Bone marrow (tissue), 2 donors: ENCODE data around the gene SLC38A10.
A peak's percentile ranks its signal among the peaks of the same experiment; 100 is the strongest.

ENCODE experiments used
- DNase-seq, 2 donors: peaks; one replicate each; lab custom pipeline; 2025; lab: John Stamatoyannopoulos, UW

SLC38A10 gene

DNA sequence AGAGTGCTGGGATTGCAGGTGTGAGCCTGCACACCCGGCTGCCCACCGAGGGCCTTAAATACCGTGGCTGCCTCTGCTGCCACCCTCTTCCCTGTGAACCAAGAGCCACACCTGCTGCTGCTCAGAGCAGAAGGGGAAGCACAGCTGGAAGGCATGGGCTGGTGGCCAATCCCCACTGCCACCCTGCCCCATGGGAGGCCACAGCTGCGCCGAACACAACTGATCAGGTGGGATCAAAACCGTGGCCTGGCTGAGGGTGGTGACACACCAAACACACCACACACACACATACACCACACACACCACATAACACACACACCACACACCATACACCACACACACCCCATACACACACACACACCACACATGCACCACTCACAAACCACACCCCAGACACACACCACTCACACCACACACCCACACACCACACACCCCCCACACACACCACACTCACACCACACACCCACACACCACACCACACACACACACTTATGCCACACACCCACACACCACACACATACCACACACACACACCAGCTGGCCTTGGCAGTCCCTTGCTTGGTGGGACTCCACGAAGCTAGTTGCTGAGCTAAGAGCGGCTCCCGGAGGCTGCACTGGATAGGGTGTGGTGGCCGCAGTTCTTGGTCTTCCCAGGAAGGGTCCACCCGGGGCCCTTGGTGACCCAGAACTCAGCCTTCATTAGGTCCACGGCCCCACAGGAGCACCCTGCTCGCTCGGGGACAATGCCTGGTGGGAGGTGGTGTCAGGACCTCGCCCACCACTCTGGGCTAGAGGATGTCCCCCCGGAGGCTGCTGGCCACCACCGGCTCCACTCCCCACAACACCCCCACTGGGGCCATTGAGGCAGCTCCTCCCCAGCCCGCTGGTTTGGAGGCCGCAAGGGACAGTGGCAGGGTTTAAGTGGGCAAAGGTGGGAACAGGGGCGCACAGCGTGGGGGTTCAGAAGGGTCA lies 87.2 kb downstream of the SLC38A10 start:
- no peak for DNase-seq

DNA sequence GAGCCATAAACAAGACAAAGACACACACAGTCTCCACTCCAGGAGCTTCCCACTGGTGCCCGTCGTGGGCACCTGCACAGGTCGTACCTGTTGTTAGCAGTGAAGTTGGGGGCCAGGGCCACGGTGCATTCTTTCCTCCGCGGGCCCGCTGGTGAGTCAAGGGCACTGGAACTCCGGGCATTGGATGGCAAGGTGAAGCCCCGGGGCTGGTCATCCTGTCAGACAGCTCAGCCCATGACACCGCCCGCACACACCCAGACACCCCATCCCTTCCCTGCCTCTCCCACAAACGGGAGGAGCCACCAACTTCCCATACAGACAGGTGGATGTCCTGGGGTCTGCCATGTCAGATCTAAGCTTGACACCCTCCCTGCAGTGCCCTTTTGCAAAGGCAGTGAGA lies 88.5 kb downstream of the SLC38A10 start:
- DNase-seq, result no peak

DNA sequence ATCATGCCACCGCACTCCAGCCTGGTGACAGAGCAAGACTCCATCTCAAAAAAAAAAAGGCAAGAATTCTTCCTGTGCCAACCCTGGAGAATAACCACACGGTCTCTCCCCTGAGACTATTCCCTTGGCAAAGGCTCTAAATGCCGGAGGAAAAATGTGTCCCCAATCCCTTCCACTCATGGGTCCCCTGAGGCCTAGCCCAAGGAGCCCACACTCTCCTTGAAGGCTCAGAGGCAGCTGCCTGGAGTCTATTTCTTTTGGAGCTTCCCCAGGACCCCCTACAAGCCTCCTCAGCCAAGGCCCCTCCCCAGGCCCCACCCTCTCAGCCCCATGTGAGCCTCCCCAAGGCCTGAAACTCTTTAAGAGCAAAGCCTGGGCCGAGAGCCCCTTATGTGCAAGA lies 88.9 kb downstream of the SLC38A10 start:
- no peak for DNase-seq

DNA sequence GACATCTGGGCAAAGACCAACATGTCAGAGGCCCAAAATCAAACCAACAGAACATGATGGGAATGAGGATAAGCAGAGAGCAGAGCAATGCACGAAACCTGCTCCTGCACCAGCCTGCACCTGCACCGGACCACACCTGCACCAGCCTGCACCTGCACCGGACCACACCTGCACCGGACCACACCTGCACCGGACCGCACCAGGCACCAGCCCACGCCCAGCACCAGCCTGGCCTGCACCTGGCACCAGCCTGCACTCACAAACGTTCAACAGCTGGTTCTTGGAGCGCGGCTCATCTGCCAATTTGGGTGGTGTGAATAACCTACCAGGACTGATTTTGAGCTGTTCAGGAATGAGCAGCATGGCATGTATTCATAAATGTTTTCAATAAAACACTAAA lies 90.5 kb downstream of the SLC38A10 start:
- DNase-seq, result no peak

DNA sequence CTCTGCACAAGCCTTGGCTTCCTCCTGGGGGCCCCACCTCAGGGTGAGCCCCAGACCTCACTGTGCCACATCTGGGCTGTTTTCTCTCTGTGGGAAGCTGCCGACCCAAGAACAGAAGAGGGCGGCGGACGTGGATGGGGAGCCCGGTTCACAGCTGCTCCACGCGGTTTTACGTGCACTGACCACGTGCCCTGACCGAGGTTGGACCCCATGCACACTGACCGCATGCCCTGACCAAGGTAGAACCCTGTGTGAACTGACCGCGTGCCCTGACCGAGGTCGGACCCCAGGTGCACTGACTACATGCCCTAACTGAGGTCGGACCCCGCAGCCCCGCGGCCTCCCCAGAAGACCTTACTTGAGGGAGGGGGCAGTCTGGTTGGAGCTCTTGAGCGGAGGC lies 92.0 kb downstream of the SLC38A10 start:
- no peak for DNase-seq

DNA sequence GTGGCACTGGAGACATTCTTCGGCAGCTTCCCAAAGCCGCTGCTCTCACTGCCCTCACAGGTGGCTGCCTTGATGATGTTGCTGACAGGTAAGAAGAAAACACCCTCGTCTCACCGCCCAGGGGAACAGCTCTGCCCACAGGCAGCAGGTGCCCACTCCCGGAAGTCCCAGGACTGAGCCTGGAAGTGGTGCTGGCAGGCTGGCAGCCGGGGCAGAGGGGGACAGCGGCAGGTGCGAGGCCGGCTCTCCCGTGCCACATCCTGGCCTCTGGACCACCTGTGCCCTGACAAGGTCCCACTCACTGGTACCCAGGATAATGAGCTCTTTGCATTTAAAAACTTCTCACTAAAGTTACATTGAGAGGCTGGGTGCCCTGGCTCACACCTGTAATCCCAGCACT lies 92.8 kb downstream of the SLC38A10 start:
- no peak for DNase-seq

DNA sequence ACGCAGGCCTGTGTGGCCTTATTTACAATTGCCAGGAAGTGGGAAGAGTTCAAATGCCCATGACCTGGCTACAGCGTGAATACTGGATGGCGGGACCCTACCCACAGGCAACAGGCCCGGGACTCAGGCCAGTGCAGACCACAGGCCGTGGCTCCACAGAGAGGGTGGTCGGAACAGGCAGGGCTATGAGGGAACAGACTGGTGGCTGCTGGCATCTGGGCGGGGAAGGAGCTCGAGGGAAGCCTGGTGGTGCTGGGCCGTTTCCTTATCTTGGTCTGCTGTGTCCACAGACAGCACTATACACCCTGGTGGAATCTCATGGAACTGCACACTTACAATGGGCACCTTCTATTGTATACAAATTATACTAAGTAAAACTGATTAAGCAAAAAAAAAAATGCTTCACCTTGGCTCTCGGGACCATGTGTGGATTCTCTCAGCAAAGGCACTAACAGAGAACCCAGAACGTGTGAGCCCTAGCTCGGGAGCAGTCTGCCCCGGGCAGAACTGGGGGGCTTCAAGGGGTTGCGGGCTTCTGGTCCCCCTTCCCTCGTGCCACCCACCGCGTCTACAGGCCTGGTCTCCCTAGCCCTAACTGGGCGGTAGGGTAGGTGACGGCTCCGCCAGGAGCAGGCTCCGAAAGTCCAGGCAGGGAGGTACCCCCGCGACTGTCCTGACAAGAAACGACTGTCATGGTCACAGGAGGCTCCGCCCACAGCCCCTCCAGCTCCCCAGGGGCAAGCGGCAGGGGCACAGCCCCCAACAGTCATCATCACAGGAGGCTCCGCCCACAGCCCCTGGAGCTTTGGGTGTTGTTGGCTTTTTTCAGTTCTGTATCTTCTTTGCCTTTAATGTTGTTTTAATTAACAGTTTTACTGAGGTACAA lies 94.2 kb downstream of the SLC38A10 start:
- peak; percentile 12 to 63 for DNase-seq

DNA sequence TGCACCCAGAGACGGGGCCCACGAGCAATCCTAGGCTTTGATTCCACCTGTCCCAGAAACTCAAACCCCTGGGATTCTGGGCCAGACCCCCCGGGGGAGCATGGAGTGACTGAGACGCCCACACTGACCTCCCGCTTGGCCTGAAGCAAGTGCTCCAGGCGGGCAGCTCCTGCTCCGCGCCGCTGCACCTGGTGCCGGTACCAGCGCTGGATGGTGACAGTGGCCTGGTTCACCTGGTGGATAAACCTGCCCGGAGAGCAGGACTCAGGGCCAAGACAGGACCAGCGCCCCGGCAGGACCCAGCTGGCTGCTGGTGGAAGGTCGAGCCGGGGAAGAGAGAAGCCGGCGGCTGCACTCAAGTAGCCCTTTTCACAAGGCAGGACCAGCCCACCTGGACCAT lies 94.9 kb downstream of the SLC38A10 start:
- DNase-seq, result no peak

DNA sequence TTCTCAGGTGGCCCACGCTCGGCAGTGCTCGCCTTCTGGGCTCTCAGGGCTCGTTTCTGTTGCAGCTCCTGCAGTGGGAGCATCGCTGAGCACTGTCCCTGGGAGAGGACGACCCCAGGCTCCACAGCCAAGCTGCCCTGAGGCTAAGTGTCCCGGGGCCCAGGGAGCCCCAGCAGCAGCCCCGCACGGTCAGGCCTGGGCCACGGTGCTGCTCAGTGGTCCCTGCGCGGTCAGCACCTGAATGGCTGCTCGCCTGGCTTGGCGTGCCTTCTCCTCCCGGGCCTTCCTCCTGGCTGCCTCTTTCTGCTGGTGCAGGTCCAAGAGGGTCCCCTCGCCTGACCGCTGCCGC lies 95.7 kb downstream of the SLC38A10 start:
- no peak for DNase-seq

DNA sequence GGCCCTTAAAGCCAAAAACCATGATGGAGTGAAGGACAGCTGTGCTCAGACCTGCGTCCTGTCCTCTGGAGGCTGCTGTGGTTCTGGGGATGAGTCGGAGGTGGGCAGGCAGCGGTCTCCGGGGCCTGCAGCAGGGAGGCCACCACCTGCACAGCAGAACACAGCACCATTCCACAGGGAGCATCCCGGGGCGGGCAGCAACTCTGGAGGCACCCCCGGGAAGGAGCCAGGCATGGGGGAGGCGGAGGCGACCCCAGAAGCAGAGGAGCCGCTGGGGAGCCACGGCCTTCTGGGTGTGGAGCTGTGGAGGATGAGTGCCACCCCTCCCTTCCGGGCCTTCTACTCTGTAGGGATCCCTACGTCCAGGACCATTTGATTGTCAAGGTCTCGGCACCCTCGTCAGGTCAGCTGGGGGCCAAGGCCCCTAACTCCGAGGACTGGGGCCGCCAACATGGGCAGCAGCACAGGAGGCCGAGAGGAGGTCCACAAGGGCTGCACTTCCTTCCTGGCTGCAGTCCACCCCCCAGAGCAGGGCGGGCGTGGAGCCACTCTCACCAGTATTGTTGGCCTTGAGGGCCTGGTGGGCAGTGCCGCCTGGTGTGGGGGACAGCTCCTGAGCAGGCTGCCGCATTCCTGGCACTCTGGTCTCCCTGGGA lies 96.2 kb downstream of the SLC38A10 start:
- DNase-seq, result no peak

DNA sequence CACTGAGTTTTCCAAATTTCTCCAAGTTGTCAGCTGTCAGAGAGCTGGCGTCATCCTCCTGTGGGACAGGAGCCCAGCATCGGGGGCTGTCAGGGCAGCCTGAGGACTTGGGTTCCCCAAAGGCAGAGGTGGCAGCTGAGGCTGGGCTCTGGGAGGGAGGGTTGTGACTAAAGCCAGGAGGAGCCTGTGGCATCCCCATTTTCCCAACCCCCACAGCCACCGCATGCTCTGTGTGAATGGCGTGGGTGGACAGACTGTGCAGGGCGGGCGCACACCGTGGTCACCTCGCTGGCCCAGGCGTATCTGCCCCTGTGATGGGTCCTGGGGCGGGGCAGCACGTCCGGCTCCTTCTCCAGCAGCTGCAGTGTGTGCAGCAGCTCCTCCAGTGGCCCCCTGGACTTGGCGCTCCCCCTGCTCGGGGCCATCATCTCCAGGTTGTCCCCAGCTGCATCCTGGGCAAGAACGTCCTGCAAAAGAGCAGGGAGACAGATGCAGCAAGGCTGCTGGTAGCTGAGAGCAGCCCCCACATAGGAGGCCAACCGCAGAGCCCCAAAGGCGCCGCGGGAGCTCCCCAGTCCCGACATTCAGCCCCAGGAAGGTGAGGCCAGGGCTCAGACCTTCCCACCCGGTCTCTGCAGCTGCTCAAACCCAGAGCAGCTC lies 97.1 kb downstream of the SLC38A10 start:
- no peak for DNase-seq

DNA sequence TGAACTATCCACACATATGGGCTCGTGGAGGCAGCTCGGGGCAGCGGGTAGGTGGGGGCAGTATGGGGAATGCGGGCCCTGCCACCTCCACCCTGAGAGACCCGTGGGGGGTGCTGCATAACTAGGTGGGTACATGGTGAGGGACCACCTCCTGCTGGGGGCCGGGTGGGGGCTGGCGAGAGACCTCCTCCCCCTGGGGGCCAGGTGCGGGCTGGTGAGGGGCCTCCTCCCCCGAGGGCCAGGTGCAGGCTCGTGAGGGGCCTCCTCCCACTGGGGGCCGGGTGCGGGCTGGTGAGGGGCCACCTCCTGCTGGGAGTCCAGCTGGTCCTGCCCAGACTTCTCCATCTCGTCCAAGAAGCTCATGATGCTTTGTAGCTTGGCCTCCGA lies 97.7 kb downstream of the SLC38A10 start:
- DNase-seq, result no peak

DNA sequence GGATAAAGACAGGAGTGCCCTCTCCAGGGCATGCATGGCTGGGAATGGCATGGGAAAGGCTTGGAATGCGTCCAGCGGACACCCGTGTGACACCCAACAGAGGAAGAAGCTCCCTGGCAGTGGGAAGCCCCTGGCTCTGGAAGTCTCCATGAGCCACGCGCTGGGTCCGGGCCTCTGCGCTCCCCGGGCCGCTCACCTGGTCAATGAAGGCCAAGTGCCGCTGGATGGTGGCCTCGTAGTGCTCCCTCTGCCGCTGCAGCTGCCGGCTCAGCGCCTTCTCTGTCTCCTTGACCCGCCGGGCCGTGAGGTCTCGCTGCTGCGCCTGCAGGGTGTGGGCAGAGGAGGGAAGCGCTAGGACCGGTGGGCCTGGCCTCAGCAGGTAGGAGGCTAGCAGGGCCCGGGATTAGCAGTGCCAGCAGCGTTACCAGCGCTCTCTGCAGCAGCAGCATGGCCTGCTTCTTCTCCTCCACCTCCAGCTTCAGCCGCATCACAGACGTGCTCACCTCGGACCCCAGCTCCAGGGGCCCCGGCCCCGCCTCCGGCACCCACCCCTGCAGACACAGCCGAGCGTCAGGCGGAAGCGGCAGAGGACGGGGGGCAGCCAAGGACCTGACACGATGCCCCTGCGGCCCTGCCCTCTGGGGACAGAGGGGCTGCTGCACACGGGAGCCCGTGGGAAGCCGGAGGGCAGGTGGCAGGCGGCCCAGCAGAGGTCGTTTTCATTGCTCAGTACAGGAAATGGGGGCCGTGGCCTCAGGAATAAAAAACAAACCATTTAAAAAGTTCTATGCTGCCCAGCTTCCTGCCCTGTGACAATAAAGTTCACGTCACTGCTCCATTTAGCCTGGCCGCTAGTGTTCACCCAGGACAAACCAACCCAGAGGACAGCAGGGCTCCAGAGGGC lies 98.3 kb downstream of the SLC38A10 start:
- DNase-seq, result no peak

DNA sequence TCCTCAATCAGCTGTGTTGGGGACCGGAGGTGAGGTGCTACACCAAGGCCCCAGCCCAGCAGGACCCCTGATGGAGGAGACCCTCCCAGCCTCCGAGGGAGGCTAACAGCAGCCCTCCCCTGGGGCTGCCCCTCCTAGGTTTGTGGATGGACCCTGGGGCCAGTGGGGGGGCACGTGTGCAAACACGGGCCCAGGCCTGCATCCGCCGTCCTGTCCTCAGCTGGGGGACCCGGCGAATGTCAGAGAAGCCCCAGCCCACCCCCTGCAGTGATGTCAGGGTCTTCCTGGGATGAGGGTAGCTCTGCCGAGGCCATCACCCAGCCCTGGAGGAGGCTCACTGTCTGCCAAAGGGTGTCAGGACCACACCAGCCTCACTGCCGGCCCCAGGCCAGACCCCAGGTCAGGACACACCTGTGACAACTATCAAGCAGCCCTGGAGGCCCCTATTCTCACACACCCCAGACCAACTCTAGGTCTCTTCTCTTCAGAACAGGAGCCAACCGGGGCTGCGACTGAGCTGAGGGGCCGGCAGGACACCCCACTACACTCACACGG lies 99.1 kb downstream of the SLC38A10 start:
- no peak for DNase-seq
